ENCODE data around the gene CSF3. TPM values are rescaled to one million over a fixed set of nuclear protein-coding genes. Genes with fewer than 3 reads are reported as not detected.

The CSF3 gene
- total RNA-seq, 1 experiment from 2014 or later = not detected

DNA sequence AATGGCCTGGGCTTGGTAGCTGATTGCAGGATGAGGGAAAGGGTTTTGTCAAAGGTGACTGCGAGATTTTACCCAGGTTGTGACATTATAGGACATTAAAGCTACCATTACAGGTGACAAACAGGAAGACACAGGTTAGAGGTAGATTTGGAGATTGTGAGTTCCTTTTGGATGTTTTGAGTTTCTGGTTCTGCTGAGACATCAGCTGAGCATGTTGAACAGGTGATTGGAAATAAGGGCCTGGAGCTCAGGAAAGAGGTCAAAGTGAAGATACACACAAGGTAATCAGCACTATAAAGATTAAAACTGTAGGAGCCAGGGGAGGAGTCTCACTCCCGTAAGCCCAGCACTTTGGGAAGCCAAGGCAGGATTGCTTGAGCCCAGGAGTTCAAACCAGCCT, 46.5 kb upstream of the CSF3 start:
- ChIA-PET POLR2A (no interaction called here), CTCF (interaction anchor here (0.6 kb wide), 1 partner anchor 297 kb away, joined by 5 read pairs; no protein-coding TSS in a partner anchor)
- no TSS peak for BruUV-seq (replicated peaks)
- Histone ChIP-seq H3K27ac (ENCODE audit: low read length) (no peak overlapping the region), H3K36me3 (ENCODE audit: control insufficient read depth, insufficient read depth, low read length) (no peaks in the 10 kb centered on the region), H3K4me3 (ENCODE audit: low read depth in 2 of 2, low read length in 2 of 2) (no peak overlapping the region), H3K9me3 (ENCODE audit: control insufficient read depth, insufficient read depth, low read depth, low read length) (no peaks in the 10 kb centered on the region), H3K4me1 (ENCODE audit: control insufficient read depth, insufficient read depth, low read length) (no peaks in the 10 kb centered on the region), H3K27me3 (ENCODE audit: control insufficient read depth, insufficient read depth, low read length) (no peaks in the 10 kb centered on the region; the same call in 1 of the 2 replicates)
- no peak for ATAC-seq
- no peak for TF ChIP-seq SIN3A (IDR thresholded peaks at IDR 0.05; ENCODE audit: borderline replicate concordance, insufficient read depth, low read depth, low read length)
- TF ChIP-seq, protein P1, sequence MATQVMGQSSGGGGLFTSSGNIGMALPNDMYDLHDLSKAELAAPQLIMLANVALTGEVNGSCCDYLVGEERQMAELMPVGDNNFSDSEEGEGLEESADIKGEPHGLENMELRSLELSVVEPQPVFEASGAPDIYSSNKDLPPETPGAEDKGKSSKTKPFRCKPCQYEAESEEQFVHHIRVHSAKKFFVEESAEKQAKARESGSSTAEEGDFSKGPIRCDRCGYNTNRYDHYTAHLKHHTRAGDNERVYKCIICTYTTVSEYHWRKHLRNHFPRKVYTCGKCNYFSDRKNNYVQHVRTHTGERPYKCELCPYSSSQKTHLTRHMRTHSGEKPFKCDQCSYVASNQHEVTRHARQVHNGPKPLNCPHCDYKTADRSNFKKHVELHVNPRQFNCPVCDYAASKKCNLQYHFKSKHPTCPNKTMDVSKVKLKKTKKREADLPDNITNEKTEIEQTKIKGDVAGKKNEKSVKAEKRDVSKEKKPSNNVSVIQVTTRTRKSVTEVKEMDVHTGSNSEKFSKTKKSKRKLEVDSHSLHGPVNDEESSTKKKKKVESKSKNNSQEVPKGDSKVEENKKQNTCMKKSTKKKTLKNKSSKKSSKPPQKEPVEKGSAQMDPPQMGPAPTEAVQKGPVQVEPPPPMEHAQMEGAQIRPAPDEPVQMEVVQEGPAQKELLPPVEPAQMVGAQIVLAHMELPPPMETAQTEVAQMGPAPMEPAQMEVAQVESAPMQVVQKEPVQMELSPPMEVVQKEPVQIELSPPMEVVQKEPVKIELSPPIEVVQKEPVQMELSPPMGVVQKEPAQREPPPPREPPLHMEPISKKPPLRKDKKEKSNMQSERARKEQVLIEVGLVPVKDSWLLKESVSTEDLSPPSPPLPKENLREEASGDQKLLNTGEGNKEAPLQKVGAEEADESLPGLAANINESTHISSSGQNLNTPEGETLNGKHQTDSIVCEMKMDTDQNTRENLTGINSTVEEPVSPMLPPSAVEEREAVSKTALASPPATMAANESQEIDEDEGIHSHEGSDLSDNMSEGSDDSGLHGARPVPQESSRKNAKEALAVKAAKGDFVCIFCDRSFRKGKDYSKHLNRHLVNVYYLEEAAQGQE (IDR thresholded peaks at IDR 0.05; ENCODE audit: insufficient read depth in 1 of 2, low read depth in 2 of 2, low read length in 1 of 2) = no peak
- in situ Hi-C loops (cut with HindIII; ENCODE audit: low pct_unique_long_range_greater_than_20kb, low sequenced_read_pairs) (no loop called here), intact Hi-C loops (cut with micrococcal nuclease; ENCODE audit: unreplicated experiment) (no loop called here)
- DNase-seq (ENCODE audit: low read depth, low spot score) = no peak

- ATAC-seq (no peak), DNase-seq (ENCODE audit: low read depth, low spot score) (no peak)
- no peaks in the 10 kb centered on the region for H3K36me3 ChIP-seq (ENCODE audit: control insufficient read depth, insufficient read depth, low read length)
- CTCF ChIA-PET = interaction anchor here (0.6 kb wide), 2 partner anchors 94 to 298 kb away, joined by 4 to 5 read pairs; no protein-coding TSS in a partner anchor
- BruUV-seq (replicated peaks) = no TSS peak
- H3K27me3 ChIP-seq (ENCODE audit: control insufficient read depth, insufficient read depth, low read length) = peaks cover 3% of the 10 kb centered on the region; the same call in 1 of the 2 replicates
- intact Hi-C loops (cut with micrococcal nuclease; ENCODE audit: unreplicated experiment) = no loop called here
- no peak for TF ChIP-seq CTCF (IDR thresholded peaks at IDR 0.05)
- no peak for TF ChIP-seq POLR2AphosphoS5 (IDR thresholded peaks at IDR 0.05; ENCODE audit: low read depth, low read length)
- TF ChIP-seq, protein P1 (IDR thresholded peaks at IDR 0.05; ENCODE audit: insufficient read depth in 1 of 2, low read depth in 2 of 2, low read length in 1 of 2) = no peak
- no peak for TF ChIP-seq SIN3A (IDR thresholded peaks at IDR 0.05; ENCODE audit: borderline replicate concordance, insufficient read depth, low read depth, low read length)
- no peak for TF ChIP-seq TCF7L2 (IDR thresholded peaks at IDR 0.05; ENCODE audit: low read depth, low read length)
- no peak overlapping the region for H3K27ac ChIP-seq (ENCODE audit: low read length)
- no peaks in the 10 kb centered on the region for H3K9me3 ChIP-seq (ENCODE audit: control insufficient read depth, insufficient read depth, low read depth, low read length)
- POLR2A ChIA-PET = no interaction called here
- no peaks in the 10 kb centered on the region for H3K4me1 ChIP-seq (ENCODE audit: control insufficient read depth, insufficient read depth, low read length)
- no peak overlapping the region for H3K4me3 ChIP-seq (ENCODE audit: low read depth in 2 of 2, low read length in 2 of 2)
- in situ Hi-C loops (cut with HindIII; ENCODE audit: low pct_unique_long_range_greater_than_20kb, low sequenced_read_pairs) = no loop called here
Observed at GRCh38 chr17:39969375-39969774, 45.9 kb upstream of the CSF3 start.
